Mesothelial cell of epicardium (in vitro differentiated cells): ENCODE data around the gene ZNF366. TPM values are rescaled to one million over a fixed set of nuclear protein-coding genes. Genes with fewer than 3 reads are reported as not detected.

Experiments
- DNase-seq, 2 experiments: peaks; one replicate each; pipeline ENCODE4 v3.0.0; 2021; ENCODE audit warnings: low spot score in 2 of 2; ENCODE audit not compliant: unreplicated experiment in 2 of 2
- H3K27ac Mint-ChIP-seq: 2 replicates; pipeline ENCODE4 v1.8.0; 2021; ENCODE audit warnings: mixed read lengths
- H3K27me3 Mint-ChIP-seq: 2 replicates; pipeline ENCODE4 v1.8.0; 2021; ENCODE audit warnings: low read depth, mixed read lengths
- H3K36me3 Mint-ChIP-seq: 2 replicates; pipeline ENCODE4 v1.8.0; 2021; ENCODE audit warnings: mixed read lengths
- H3K4me1 Mint-ChIP-seq: 2 replicates; pipeline ENCODE4 v1.8.0; 2021; ENCODE audit warnings: mixed read lengths
- H3K4me3 Mint-ChIP-seq: 2 replicates; pipeline ENCODE4 v1.8.0; 2021; ENCODE audit warnings: mild to moderate bottlenecking, moderate library complexity, mixed read lengths
- H3K9me3 Mint-ChIP-seq: 2 replicates; pipeline ENCODE4 v1.8.0; 2021; ENCODE audit warnings: mixed read lengths
- CTCF ChIP-seq: fragments of 200-600 bp; sonication (generic); IDR thresholded peaks from one replicate; pipeline ENCODE4 v1.5.0; 2021; ENCODE audit warnings: antibody characterized with exemption; ENCODE audit not compliant: unreplicated experiment
- total RNA-seq: library from RNA; stranded (reverse); gene quantifications from 3 replicates; pipeline ENCODE4 v1.2.1, GENCODE V29; 2021

Gene ZNF366
- total RNA-seq, 1 donor from 2014 or later, result not detected

GRCh38 chr5:72476721-72477120, 30.5 kb downstream of the ZNF366 start:
- H3K4me1 Mint-ChIP-seq, result peaks cover 11% of the 10 kb centered on the region
- TF ChIP-seq CTCF, result no peak
- H3K36me3 Mint-ChIP-seq, result no peaks in the 10 kb centered on the region

GRCh38 chr5:72476275-72476674, 30.9 kb downstream of the ZNF366 start:
- Mint-ChIP-seq H3K27ac (no peak overlapping the region), H3K4me3 (no peak overlapping the region), H3K9me3 (no peaks in the 10 kb centered on the region), H3K4me1 (peaks cover 11% of the 10 kb centered on the region), H3K36me3 (no peaks in the 10 kb centered on the region), H3K27me3 (no peaks in the 10 kb centered on the region)
- DNase-seq, result no peak
- TF ChIP-seq CTCF, result no peak

More at GRCh38 chr5:72476721-72477120, 30.5 kb downstream of the ZNF366 start:
- no peak overlapping the region for H3K27ac Mint-ChIP-seq
- DNase-seq, result no peak
- H3K27me3 Mint-ChIP-seq, result no peaks in the 10 kb centered on the region
- no peak overlapping the region for H3K4me3 Mint-ChIP-seq
- H3K9me3 Mint-ChIP-seq, result no peaks in the 10 kb centered on the region

GRCh38 chr5:72474516-72474915, 32.7 kb downstream of the ZNF366 start:
- H3K4me3 Mint-ChIP-seq, result no peak overlapping the region
- no peaks in the 10 kb centered on the region for H3K36me3 Mint-ChIP-seq
- no peaks in the 10 kb centered on the region for H3K27me3 Mint-ChIP-seq
- TF ChIP-seq CTCF, result no peak
- H3K4me1 Mint-ChIP-seq, result peaks cover 11% of the 10 kb centered on the region
- DNase-seq, result no peak
- no peak overlapping the region for H3K27ac Mint-ChIP-seq
- H3K9me3 Mint-ChIP-seq, result no peaks in the 10 kb centered on the region

GRCh38 chr5:72474046-72474500, 33.1 kb downstream of the ZNF366 start:
- no peaks in the 10 kb centered on the region for H3K36me3 Mint-ChIP-seq
- H3K4me3 Mint-ChIP-seq, result no peak overlapping the region
- no peak for TF ChIP-seq CTCF
- DNase-seq, result no peak
- H3K27me3 Mint-ChIP-seq, result no peaks in the 10 kb centered on the region
- no peak overlapping the region for H3K27ac Mint-ChIP-seq
- peaks cover 11% of the 10 kb centered on the region for H3K4me1 Mint-ChIP-seq
- no peaks in the 10 kb centered on the region for H3K9me3 Mint-ChIP-seq

- H3K27ac Mint-ChIP-seq, result no peak overlapping the region
- no peak for DNase-seq
- H3K9me3 Mint-ChIP-seq, result no peaks in the 10 kb centered on the region
- no peak overlapping the region for H3K4me3 Mint-ChIP-seq
- no peak for TF ChIP-seq CTCF
- no peaks in the 10 kb centered on the region for H3K36me3 Mint-ChIP-seq
- H3K27me3 Mint-ChIP-seq, result no peaks in the 10 kb centered on the region
- H3K4me1 Mint-ChIP-seq, result peaks cover 13% of the 10 kb centered on the region
These were observed 34.4 kb downstream of the ZNF366 start for GRCh38 chr5:72472666-72473422.
